GM15510 (cell line): ENCODE results near the gene EYA3.

Experiments
- POLR2A ChIP-seq: IDR thresholded peaks from 3 replicates; pipeline ENCODE4 v1.6.1; 2011; ENCODE audit warnings: borderline replicate concordance; ENCODE audit not compliant: insufficient read length; ENCODE audit errors: extremely low read depth

Gene EYA3

DNA sequence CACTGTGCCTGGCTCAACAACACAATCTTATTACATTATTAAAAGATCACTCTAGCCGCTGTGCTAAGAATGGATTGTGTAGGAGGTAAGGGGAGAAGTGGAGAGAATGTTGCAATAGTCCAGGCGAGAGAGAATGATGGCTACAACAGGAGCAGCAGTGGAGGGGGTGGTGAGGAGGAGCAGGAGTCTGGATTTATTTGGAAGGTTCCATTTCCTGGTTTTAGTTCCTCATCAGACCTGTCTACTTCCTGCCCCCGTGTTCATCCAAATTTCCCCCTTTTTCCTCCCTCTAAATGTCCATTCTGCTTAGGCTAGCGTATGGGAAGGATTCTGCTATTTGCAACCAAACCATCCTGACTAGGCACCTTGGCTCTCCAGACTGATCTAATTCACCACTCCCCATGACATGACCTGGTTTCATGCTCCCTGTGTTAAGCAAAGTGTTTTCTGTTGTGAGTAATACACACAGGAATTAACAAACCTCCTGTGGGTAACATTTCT is 35.1 kb upstream of the EYA3 start:
- no peak for TF ChIP-seq POLR2A

DNA sequence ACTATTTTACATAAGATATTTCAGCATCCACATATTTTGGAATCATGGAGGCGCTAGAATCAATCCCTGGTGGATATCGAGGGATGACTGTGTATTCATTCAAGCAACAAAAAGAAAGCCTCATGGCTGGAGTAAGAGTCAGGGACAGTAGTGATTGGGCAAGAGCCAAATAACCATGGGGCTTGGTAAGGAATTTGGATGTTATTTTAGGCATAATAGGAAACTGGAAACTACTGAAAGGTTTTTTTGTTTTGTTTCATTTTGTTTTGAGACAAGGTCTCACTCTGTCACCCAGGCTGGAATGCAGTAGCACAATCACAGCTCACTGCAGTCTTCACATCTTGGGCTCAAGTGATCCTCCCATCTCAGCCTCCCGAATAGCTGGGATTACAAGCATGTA is 33.8 kb upstream of the EYA3 start:
- no peak for TF ChIP-seq POLR2A

DNA sequence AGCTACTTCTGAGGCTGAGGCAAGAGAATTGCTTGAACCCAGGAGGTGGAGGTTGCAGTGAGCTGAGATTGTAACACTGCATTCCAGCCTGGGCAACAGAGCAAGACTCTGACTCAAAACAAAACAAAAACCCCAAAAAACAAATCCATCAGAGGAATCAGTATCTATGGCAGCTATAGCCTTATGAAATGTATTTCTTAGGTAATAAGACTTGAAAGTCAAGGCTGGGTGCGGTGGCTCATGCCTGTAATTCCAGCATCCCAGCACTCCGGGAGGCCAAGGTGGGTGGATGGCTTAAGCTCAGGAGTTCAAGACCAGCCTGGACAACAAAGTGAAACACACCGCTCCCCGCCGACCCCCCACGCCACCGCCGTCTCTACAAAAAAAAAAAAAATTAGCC is 31.1 kb upstream of the EYA3 start:
- TF ChIP-seq POLR2A = no peak

DNA sequence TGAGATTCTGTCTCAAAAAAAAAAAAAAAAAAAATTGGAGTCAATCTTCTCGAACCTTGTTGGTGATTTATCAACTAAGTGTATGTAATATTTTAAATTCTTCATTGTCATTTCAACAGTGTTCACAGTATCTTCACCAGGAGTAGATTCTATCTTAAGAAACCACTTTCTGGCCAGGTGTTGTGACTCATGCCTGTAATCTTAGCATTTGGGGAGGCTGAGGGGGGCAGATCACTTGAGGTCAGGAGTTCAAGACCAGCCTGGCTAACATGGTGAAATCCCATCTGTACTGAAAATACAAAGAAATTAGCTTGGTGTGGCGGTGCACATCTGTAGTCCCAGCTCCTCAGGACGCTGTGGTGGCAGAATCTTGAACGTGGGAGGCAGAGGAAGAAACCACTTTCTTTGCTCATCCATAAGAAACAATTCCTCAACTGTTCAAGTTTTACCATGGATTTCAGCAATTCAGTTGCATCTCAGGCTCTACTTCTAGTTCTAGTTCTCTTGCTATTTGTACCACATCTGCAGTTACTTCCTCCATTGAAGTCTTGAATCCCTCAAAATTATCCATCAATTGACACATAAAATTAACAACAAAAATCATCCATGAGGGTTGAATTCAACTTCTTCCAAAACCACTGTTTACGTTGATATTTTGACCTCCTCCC is 30.4 kb upstream of the EYA3 start:
- no peak for TF ChIP-seq POLR2A

DNA sequence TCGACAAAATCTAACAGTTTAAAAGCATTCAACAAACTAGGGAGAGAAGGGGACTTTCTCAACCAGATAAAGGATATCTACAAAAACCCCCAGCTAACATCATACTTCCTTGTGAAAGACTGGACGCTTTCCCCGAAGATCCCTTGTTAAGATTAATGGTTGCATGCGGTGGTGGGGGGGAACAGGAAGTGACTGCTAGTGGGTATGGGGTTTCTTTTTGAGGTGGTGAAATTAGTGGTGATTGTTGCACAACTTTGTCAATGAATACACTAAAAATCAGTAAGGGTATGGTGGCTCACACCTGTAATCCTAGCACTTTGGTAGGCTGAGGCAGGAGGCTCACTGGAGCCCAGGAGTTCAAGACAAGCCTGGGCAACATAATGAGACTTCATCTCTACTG is 26.9 kb upstream of the EYA3 start:
- no peak for TF ChIP-seq POLR2A

DNA sequence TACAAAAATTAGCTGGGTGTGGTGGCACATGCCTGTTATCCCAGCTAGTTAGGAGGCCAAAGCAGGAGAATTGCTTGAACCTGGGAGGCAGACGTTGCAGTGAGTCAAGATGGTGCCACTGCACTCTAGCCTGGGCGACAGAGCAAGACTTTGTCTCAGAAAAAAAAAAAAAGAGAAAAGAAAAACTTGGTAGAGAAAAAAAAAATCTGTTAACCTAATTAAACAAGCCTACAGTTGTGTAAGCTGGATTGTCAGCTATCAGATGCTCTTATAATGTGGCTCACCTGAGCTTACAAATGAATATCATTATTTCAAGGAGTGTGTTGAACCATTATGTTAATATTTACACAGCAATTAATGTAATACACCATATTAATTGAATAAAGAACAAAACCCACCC is 26.4 kb upstream of the EYA3 start:
- TF ChIP-seq POLR2A = no peak

DNA sequence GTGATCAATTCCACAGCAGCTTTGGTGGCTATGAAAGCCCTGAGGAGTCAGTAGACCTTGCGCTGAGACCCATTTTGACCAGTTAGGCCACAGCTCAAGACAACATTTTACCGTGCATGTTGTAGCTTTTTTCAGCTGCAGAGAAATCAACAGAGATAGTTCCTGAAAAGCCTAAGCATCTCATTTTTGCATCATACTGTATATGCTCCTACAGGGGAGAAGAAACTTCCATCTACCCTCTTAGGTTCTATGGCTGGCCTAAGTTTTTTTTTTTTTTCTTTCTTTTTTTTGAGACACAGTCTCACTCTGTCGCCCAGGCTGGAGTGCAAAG is 24.8 kb upstream of the EYA3 start:
- TF ChIP-seq POLR2A = no peak

DNA sequence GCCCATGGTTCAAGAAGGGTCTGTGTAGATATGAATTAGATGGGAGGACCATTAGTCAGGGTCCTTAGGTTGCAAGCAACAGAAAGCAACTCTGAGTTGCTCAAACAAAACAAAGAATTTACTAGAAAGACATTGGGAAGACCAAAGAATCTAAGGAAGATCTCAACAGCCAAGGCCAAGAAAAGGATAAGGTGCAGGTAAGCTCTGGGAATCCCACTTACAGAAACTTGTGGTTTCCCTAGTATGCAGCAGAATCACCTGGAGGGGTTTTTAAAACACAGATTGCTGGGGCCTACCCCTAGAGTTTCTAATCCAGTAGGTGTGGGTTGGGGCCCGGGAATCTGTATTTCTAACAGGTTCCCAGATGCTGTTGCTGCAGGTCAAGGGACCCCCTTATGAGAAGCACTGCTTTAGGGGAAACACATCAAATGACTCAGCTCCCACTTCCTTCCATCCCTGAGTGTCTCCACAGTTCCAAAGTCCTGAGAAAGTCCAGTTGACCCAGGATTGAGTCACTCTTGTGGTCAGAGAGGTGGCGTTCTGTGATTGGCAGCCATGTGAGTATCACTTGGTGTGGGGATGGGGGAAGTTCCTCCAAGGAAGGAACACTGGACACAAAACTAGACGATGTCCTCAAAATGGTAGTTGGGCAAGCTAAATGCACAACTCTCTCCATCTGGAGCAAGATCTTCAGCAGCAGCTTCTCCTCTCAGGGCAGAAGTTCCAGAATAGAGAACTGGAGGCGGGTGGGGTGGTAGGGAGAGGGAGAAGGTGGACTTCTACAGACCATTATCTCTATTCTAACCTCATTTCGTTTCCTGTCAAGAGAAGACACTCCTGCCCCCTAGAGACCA is 24.2 kb upstream of the EYA3 start:
- TF ChIP-seq POLR2A = no peak

DNA sequence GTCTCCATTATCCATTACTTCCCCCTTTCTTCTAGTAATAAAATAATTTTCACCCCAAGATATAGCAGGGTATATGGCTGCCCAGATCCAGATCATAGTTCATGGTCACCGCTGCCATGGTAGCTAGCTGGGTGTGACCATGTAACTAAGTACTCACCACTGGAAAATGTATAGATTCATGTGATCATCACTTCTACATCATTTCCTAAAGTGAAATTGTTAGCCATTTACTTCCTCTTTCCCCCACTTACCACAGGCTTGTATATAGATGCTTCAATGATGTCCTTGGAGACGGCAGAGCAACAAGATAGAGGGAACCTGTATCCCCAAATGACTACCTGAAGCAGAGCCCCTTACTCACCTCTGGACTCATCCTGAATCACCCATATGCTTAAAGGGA is 22.7 kb upstream of the EYA3 start:
- no peak for TF ChIP-seq POLR2A

DNA sequence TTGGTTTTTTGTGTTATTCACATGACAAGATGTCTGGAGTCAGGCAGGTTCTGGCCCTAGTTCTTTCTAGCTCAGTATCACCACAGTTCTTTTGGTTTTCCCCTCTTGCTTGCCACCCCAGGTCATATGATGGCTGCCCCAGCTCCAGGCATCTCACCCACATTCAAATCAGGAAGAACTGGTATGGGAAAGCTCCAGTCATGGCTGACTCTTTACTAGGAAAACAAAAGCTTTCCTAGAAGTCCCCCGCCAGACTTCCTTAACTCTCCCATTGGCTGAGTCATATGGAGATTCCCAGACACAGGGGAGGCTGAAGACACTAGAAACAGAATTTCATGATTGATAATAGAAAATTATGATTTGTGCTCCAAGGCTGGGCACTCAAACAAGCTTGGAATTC is 22.1 kb upstream of the EYA3 start:
- TF ChIP-seq POLR2A = no peak

DNA sequence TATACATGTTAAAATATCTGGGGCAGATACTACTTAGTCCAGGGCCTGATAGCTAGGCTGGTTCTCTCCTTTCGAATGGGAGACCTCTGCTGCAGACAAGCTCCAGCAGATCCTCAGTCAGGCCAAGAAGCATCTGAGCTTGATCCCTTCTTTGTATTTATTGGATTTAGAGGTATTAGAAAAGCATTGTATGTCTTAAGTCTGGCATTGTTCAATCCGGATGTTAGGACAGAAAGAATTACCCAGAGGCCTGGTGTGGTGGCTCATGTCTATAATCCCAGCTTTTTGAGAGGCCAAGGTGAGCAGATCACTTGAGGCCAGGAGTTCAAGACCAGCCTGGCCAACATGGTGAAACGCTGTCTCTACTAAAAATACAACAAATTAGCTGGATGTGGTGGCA is 21.2 kb upstream of the EYA3 start:
- TF ChIP-seq POLR2A = no peak

DNA sequence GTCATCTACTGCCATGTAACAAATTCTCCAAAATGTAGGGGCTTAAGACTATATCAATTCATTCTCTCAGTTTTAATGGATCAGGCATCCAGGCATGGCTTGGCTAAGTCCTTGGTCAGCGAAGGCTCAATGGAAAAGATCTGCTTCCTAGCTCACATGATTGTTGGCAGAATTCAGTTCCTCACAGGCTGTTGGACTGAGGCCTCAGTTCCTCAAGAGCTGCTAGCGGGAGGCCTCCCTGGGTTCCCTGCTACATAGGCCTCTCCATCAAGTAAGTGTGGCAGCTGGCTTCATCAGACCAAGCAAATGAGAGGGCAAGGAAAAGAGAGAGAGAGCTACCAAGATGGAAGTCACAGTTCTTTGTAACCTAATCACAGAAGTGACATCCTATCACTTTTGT is 19.6 kb upstream of the EYA3 start:
- no peak for TF ChIP-seq POLR2A

DNA sequence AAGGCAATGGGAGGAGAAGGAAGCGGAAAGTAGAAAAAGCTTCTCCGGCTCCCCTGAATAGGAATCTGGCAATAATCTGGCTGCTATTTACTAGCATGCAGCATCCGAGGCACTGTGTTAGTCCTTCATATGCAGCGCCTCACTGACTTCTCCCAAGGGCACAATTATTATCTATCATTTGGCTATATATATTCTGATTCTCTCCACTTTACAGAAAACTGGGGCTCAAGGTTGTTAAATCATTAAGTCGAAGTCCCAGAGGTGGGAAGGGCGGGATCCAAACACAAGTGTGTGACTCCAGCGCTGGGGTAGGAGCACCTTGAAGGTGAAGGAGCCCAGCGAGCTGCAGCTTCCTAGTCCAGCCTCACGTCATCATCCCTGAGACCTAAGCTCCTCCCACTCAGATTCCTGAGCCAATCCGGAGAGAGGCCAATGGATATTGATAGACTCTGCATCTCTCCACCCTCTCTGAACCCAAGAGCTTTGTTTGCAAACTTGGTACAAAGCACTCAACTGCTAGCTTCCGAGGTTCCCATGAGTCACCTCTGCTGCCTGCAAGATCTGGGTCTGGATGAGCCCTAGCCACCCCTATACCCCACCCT is 16.6 kb upstream of the EYA3 start:
- TF ChIP-seq POLR2A = no peak

DNA sequence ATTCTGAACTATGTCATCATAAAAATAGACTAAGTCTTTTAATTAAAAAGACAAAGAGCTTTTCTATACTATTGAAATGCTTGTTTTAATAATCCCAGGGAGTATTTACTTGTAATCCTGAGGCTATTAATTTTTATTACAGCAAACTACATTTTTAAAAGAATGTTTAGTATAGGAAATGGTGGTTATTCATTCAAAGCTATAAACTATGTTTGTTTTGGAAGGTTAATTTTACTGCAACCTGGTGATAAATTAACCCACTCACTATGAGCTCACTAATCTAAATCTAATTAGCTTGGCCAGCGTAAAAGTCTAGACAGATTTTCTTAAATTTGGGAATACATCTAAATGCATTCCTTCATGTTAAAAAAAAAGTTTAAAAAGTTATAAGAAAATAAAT is 13.8 kb upstream of the EYA3 start:
- TF ChIP-seq POLR2A = no peak

DNA sequence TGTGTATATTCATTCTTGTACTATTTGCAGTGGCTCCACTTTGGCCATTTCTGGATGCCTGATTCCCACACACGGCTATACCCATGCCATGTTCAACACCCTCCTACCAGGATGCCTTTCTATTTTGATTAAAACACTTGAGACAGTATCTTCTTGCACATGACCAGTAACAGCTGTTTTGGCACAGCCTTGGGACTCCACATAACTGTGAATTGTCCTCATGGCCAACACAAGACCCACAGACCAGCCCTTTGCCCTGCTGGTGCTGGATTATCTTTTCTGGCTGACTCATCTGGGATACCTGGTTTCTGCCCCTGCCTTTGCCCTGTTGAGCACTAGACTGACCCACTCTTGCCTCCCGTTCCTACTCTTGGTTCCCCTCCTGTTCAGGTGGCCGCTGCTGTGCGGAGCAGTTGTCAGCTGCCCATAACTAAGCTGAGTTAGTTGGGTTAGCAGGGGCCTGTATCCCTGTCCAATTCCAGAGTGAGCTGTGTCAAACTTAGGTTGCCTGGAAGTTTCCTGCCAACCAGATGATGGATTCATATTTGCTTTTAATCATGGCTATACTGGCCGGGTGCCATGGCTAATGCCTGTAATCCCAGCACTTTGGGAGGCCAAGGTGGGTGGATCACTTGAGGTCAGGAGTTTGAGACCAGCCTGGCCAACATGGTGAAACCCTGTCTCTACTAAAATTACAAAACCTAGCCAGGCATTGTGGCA is 10.8 kb upstream of the EYA3 start:
- TF ChIP-seq POLR2A = no peak
